Stomach (tissue), 4 donors: ENCODE results near the gene ALG6.

ENCODE experiments used
- EP300 ChIP-seq: sonication (generic); formaldehyde crosslinking; IDR thresholded peaks from one replicate; pipeline ENCODE4 v1.6.1; 2017; ENCODE audit warnings: antibody characterized with exemption
- POLR2A ChIP-seq, 4 donors: fragments of 450-650 bp; IDR thresholded peaks; one replicate each; pipeline ENCODE4 v1.6.1; 2016; ENCODE audit warnings: antibody characterized with exemption in 4 of 4, control low read depth in 2 of 4, mild to moderate bottlenecking in 1 of 4, moderate library complexity in 1 of 4
- TF ChIP-seq, protein P1 (sequence below), 7 experiments: fragments of 450-650 bp in 4 of 7; fragments of 200-600 bp in 3 of 7; sonication (generic) in 3 of 7; IDR thresholded peaks; one replicate each; pipeline ENCODE4 v1.5.1; 2016 to 2019; ENCODE audit warnings: antibody characterized with exemption in 7 of 7, control low read depth in 2 of 7, mild to moderate bottlenecking in 1 of 7

DNA sequence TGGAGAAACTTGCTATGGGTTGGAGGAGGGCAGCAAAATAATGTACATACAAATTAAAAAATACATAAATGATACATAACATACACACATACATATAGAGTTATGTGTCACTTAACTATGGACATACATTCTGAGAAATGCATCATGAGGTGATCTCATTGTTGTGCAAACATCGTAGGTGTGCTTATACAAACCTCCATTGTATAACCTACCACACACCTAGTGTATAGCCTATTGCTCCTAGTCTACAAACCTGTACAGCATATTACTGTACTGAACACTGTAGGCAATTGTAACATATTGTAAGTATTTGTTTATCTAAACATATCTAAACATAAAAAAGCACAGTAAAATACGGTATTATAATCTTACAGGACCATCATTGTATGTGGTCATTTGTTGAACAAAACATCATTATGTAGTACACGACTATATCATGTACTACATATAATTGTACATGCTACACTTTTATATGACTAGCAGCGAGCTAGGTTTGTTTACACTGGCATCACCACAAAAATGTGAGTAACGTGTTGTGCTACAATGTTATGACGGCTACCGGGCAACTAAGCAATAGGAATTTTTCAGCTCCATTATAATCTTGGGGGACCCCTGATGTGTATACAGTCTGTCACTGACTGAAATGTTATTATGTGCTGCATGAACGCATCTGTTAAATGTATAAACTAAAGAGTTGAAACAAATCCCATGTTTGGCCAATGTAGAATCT lies 120.1 kb downstream of the ALG6 start:
- TF ChIP-seq, protein P1, sequence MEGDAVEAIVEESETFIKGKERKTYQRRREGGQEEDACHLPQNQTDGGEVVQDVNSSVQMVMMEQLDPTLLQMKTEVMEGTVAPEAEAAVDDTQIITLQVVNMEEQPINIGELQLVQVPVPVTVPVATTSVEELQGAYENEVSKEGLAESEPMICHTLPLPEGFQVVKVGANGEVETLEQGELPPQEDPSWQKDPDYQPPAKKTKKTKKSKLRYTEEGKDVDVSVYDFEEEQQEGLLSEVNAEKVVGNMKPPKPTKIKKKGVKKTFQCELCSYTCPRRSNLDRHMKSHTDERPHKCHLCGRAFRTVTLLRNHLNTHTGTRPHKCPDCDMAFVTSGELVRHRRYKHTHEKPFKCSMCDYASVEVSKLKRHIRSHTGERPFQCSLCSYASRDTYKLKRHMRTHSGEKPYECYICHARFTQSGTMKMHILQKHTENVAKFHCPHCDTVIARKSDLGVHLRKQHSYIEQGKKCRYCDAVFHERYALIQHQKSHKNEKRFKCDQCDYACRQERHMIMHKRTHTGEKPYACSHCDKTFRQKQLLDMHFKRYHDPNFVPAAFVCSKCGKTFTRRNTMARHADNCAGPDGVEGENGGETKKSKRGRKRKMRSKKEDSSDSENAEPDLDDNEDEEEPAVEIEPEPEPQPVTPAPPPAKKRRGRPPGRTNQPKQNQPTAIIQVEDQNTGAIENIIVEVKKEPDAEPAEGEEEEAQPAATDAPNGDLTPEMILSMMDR (IDR thresholded peaks at IDR 0.05), result no peak
- no peak for TF ChIP-seq EP300
- no peak for TF ChIP-seq POLR2A (IDR thresholded peaks at IDR 0.05)
